ENCODE data around the gene CADPS2.

CADPS2 gene

GRCh38 chr7:122633472-122633871, 252.8 kb downstream of the CADPS2 start:
- H3K36me3 ChIP-seq (ENCODE audit: control insufficient read depth in 1 of 2, insufficient read depth in 2 of 2, low read depth in 1 of 2, low read length in 2 of 2) = no peaks in the 10 kb centered on the region
- H3K79me1 ChIP-seq (replicated peaks; ENCODE audit: low read length, poor library complexity, severe bottlenecking) = no peaks in the 10 kb centered on the region
- no peak overlapping the region for H2AK5ac ChIP-seq (ENCODE audit: low read length, severe bottlenecking)
- no peak overlapping the region for H2BK12ac ChIP-seq (ENCODE audit: low read length in 2 of 2)
- no peak overlapping the region for H3K18ac ChIP-seq (ENCODE audit: low read depth in 1 of 2, low read length in 2 of 2)
- no peak overlapping the region for H3K9ac ChIP-seq (ENCODE audit: low read length)
- H2BK120ac ChIP-seq (ENCODE audit: low read depth, low read length) = no peak overlapping the region
- H4K91ac ChIP-seq (ENCODE audit: low read length) = no peak overlapping the region
- H3K23ac ChIP-seq (ENCODE audit: low read length in 2 of 2) = no peak overlapping the region
- H3K14ac ChIP-seq (ENCODE audit: low read length in 2 of 2) = no peak overlapping the region
- no peak overlapping the region for H2AFZ ChIP-seq (ENCODE audit: low read depth, low read length)
- no peaks in the 10 kb centered on the region for H3K9me3 ChIP-seq (ENCODE audit: control insufficient read depth, low read length)
- H2BK15ac ChIP-seq (ENCODE audit: low read depth, poor library complexity, severe bottlenecking) = no peak overlapping the region
- no peak for DNase-seq
- no peak overlapping the region for H3K4me2 ChIP-seq (ENCODE audit: low read length, poor library complexity, severe bottlenecking)
- H3K27ac ChIP-seq (ENCODE audit: low read length, poor library complexity, severe bottlenecking) = no peak overlapping the region
- H3K27me3 ChIP-seq (ENCODE audit: control insufficient read depth in 1 of 2, insufficient read depth in 1 of 2, low read length in 2 of 2) = no peaks in the 10 kb centered on the region
- H2BK5ac ChIP-seq (ENCODE audit: low read depth, low read length, poor library complexity, severe bottlenecking) = no peak overlapping the region
- no peak overlapping the region for H3K4ac ChIP-seq (ENCODE audit: low read depth in 1 of 2, low read length in 2 of 2)
- WGBS = 70% methylated on average over 2 of the region's 3 CpGs
- no peak overlapping the region for H4K8ac ChIP-seq (ENCODE audit: low read length)
- no peaks in the 10 kb centered on the region for H3K4me1 ChIP-seq (ENCODE audit: control insufficient read depth, insufficient read depth, low read depth, low read length)
- no peak overlapping the region for H3K4me3 ChIP-seq (ENCODE audit: insufficient read depth in 1 of 2, low read depth in 1 of 2, low read length in 2 of 2)

GRCh38 chr7:122632238-122632637, 254.0 kb downstream of the CADPS2 start:
- H3K27ac ChIP-seq (ENCODE audit: low read length, poor library complexity, severe bottlenecking) = no peak overlapping the region
- no peak overlapping the region for H2BK120ac ChIP-seq (ENCODE audit: low read depth, low read length)
- H4K8ac ChIP-seq (ENCODE audit: low read length) = no peak overlapping the region
- H2BK5ac ChIP-seq (ENCODE audit: low read depth, low read length, poor library complexity, severe bottlenecking) = no peak overlapping the region
- no peak overlapping the region for H2AFZ ChIP-seq (ENCODE audit: low read depth, low read length)
- H3K9ac ChIP-seq (ENCODE audit: low read length) = no peak overlapping the region
- no peak overlapping the region for H2BK15ac ChIP-seq (ENCODE audit: low read depth, poor library complexity, severe bottlenecking)
- H4K91ac ChIP-seq (ENCODE audit: low read length) = no peak overlapping the region
- no peaks in the 10 kb centered on the region for H3K4me1 ChIP-seq (ENCODE audit: control insufficient read depth, insufficient read depth, low read depth, low read length)
- H3K27me3 ChIP-seq (ENCODE audit: control insufficient read depth in 1 of 2, insufficient read depth in 1 of 2, low read length in 2 of 2) = no peaks in the 10 kb centered on the region
- H3K4ac ChIP-seq (ENCODE audit: low read depth in 1 of 2, low read length in 2 of 2) = no peak overlapping the region
- no peaks in the 10 kb centered on the region for H3K9me3 ChIP-seq (ENCODE audit: control insufficient read depth, low read length)
- H3K4me3 ChIP-seq (ENCODE audit: insufficient read depth in 1 of 2, low read depth in 1 of 2, low read length in 2 of 2) = no peak overlapping the region
- no peaks in the 10 kb centered on the region for H3K36me3 ChIP-seq (ENCODE audit: control insufficient read depth in 1 of 2, insufficient read depth in 2 of 2, low read depth in 1 of 2, low read length in 2 of 2)
- H3K79me1 ChIP-seq (replicated peaks; ENCODE audit: low read length, poor library complexity, severe bottlenecking) = no peaks in the 10 kb centered on the region
- no peak for DNase-seq
- H2BK12ac ChIP-seq (ENCODE audit: low read length in 2 of 2) = no peak overlapping the region
- no peak overlapping the region for H3K18ac ChIP-seq (ENCODE audit: low read depth in 1 of 2, low read length in 2 of 2)
- no peak overlapping the region for H3K14ac ChIP-seq (ENCODE audit: low read length in 2 of 2)
- H3K23ac ChIP-seq (ENCODE audit: low read length in 2 of 2) = no peak overlapping the region
- H3K4me2 ChIP-seq (ENCODE audit: low read length, poor library complexity, severe bottlenecking) = no peak overlapping the region
- no peak overlapping the region for H2AK5ac ChIP-seq (ENCODE audit: low read length, severe bottlenecking)

- Histone ChIP-seq H2BK120ac (ENCODE audit: low read depth, low read length) (no peak overlapping the region), H3K9ac (ENCODE audit: low read length) (peak overlapping the region; percentile 9), H3K4me3 (ENCODE audit: insufficient read depth in 1 of 2, low read depth in 1 of 2, low read length in 2 of 2) (no peak overlapping the region), H2BK5ac (ENCODE audit: low read depth, low read length, poor library complexity, severe bottlenecking) (no peak overlapping the region), H3K4ac (ENCODE audit: low read depth in 1 of 2, low read length in 2 of 2) (no peak overlapping the region), H3K36me3 (ENCODE audit: control insufficient read depth in 1 of 2, insufficient read depth in 2 of 2, low read depth in 1 of 2, low read length in 2 of 2) (no peaks in the 10 kb centered on the region), H3K14ac (ENCODE audit: low read length in 2 of 2) (no peak overlapping the region), H2AK5ac (ENCODE audit: low read length, severe bottlenecking) (no peak overlapping the region), H3K79me1 (replicated peaks; ENCODE audit: low read length, poor library complexity, severe bottlenecking) (no peaks in the 10 kb centered on the region), H3K23ac (ENCODE audit: low read length in 2 of 2) (no peak overlapping the region), H2BK12ac (ENCODE audit: low read length in 2 of 2) (no peak overlapping the region), H3K18ac (ENCODE audit: low read depth in 1 of 2, low read length in 2 of 2) (no peak overlapping the region), H3K9me3 (ENCODE audit: control insufficient read depth, low read length) (no peaks in the 10 kb centered on the region), H3K4me1 (ENCODE audit: control insufficient read depth, insufficient read depth, low read depth, low read length) (no peaks in the 10 kb centered on the region), H3K4me2 (ENCODE audit: low read length, poor library complexity, severe bottlenecking) (no peak overlapping the region), H2BK15ac (ENCODE audit: low read depth, poor library complexity, severe bottlenecking) (no peak overlapping the region), H3K27me3 (ENCODE audit: control insufficient read depth in 1 of 2, insufficient read depth in 1 of 2, low read length in 2 of 2) (no peaks in the 10 kb centered on the region), H3K27ac (ENCODE audit: low read length, poor library complexity, severe bottlenecking) (peak overlapping the region; percentile 68), H4K91ac (ENCODE audit: low read length) (no peak overlapping the region), H2AFZ (ENCODE audit: low read depth, low read length) (no peak overlapping the region), H4K8ac (ENCODE audit: low read length) (no peak overlapping the region)
- DNase-seq = no peak
Measured at GRCh38 chr7:122629412-122629953, 256.8 kb downstream of the CADPS2 start.

- Histone ChIP-seq H3K4me3 (ENCODE audit: insufficient read depth in 1 of 2, low read depth in 1 of 2, low read length in 2 of 2) (no peak overlapping the region), H2BK5ac (ENCODE audit: low read depth, low read length, poor library complexity, severe bottlenecking) (no peak overlapping the region), H3K4ac (ENCODE audit: low read depth in 1 of 2, low read length in 2 of 2) (no peak overlapping the region), H2BK15ac (ENCODE audit: low read depth, poor library complexity, severe bottlenecking) (no peak overlapping the region), H2BK120ac (ENCODE audit: low read depth, low read length) (no peak overlapping the region), H3K9ac (ENCODE audit: low read length) (peak overlapping the region; percentile 9), H4K91ac (ENCODE audit: low read length) (no peak overlapping the region), H3K27ac (ENCODE audit: low read length, poor library complexity, severe bottlenecking) (peak overlapping the region; percentile 68), H4K8ac (ENCODE audit: low read length) (no peak overlapping the region), H3K79me1 (replicated peaks; ENCODE audit: low read length, poor library complexity, severe bottlenecking) (no peaks in the 10 kb centered on the region), H2BK12ac (ENCODE audit: low read length in 2 of 2) (no peak overlapping the region), H3K14ac (ENCODE audit: low read length in 2 of 2) (no peak overlapping the region), H2AK5ac (ENCODE audit: low read length, severe bottlenecking) (no peak overlapping the region), H3K23ac (ENCODE audit: low read length in 2 of 2) (no peak overlapping the region), H3K18ac (ENCODE audit: low read depth in 1 of 2, low read length in 2 of 2) (no peak overlapping the region), H3K4me2 (ENCODE audit: low read length, poor library complexity, severe bottlenecking) (no peak overlapping the region), H3K4me1 (ENCODE audit: control insufficient read depth, insufficient read depth, low read depth, low read length) (no peaks in the 10 kb centered on the region), H3K9me3 (ENCODE audit: control insufficient read depth, low read length) (no peaks in the 10 kb centered on the region), H3K36me3 (ENCODE audit: control insufficient read depth in 1 of 2, insufficient read depth in 2 of 2, low read depth in 1 of 2, low read length in 2 of 2) (no peaks in the 10 kb centered on the region), H3K27me3 (ENCODE audit: control insufficient read depth in 1 of 2, insufficient read depth in 1 of 2, low read length in 2 of 2) (no peaks in the 10 kb centered on the region), H2AFZ (ENCODE audit: low read depth, low read length) (no peak overlapping the region)
- 100% methylated on average over 2 of the region's 5 CpGs for WGBS
- no peak for DNase-seq
Measured at GRCh38 chr7:122628651-122629411, 257.4 kb downstream of the CADPS2 start.

Data from mesenchymal stem cell (in vitro differentiated cells and primary cell).